Stimulated activated CD4-positive, alpha-beta T cell treated with anti-CD3 and anti-CD28 coated beads, TNF-alpha, amount 100 ng/mL, for 48 hours (primary cell): ENCODE data around the gene NPAT.
"Not testable (repeated sequence)": the region's sequence is repeated elsewhere in the genome, so short reads cannot be mapped to it uniquely, and the experiment has no call there.

Experiments used
- DNase-seq, 3 donors: peaks; one replicate each; pipeline ENCODE4 v3.0.0-alpha.2; 2020; ENCODE audit warnings: low read depth in 3 of 3

NPAT gene

DNA sequence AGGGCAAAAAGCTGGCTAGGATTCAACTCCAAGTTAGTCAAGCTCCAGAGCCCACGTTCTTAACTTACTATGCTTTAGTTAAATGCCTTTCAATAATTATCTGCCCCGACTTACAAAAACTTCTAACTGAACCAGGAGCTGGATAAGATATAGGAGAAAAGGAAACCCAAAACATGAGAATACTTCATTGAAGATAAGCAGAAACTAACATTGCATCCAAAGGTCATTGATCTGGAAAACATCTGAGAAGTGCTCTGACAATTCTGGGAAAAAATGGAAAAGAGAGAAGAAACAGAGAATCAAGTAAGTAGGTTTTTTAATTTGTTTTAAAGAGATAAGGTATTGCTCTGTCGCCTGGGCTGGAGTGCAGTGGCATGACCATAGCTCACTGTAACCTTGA lies 73.9 kb downstream of the NPAT start:
- no peak for DNase-seq

DNA sequence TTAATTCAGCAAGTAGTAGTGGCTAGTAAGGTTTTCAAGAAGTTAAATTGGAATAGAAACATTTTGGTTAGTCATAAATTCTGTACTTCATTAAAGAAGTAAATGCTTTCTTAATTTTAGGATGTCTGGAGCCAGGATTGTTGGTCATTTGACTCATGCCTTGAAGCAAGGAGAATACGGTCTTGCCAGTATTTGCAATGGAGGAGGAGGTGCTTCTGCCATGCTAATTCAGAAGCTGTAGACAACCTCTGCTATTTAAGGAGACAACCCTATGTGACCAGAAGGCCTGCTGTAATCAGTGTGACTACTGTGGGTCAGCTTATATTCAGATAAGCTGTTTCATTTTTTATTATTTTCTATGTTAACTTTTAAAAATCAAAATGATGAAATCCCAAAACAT lies 75.3 kb downstream of the NPAT start:
- DNase-seq, result no peak

DNA sequence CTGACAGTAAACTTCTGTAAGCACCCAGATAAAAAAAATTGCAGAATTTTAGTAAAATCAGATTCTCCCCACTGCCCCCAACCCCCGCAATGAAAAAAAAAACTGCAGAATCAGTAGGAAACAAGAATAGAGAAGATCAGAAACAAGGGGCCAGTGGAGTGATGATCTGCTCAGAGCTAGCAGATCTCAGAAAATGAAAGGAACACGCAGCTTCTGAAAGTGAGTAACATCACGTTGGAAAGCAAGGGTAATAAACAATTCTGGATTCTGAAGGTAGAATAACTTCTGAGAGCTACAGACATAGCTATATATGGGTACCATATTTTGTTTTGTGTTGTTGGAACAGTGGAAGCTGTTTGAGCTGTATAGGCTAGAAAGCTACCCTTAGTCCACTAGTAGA lies 77.8 kb downstream of the NPAT start:
- DNase-seq, result no peak

DNA sequence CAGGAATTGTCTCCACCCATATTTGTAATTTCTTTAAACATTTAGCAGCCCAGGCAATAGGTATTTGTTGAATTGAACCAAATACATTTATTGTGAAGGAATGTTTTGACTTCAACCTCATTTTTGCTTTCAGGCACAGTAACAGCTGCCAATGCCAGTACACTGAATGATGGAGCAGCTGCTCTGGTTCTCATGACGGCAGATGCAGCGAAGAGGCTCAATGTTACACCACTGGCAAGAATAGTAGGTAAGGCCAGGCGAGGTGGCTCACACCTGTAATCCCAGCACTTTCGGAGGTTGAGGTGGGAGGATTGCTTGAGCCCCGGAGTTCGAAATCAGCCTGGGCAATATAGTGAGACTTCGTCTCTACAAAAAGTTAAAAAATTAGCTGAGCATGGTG lies 80.1 kb downstream of the NPAT start:
- DNase-seq, result no peak

DNA sequence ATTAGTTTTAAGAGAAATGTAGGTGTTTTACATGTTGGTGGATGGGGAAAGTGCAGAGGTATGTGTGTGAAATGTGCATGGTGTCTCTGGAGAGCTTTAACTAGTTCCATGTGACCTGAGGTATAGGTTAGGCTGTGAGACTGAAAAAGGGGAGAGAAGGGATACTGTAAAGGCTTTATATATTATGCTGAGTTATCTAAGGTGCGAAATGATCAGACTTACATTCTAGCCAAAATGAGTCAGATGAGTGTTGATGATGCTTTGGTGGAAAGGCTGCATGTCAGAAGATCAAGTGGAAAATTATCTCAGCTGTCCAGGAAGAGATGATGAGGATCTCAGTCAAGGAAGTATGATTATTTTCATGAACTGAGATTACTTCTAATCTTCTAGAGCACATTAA lies 85.2 kb downstream of the NPAT start:
- DNase-seq, result no peak

DNA sequence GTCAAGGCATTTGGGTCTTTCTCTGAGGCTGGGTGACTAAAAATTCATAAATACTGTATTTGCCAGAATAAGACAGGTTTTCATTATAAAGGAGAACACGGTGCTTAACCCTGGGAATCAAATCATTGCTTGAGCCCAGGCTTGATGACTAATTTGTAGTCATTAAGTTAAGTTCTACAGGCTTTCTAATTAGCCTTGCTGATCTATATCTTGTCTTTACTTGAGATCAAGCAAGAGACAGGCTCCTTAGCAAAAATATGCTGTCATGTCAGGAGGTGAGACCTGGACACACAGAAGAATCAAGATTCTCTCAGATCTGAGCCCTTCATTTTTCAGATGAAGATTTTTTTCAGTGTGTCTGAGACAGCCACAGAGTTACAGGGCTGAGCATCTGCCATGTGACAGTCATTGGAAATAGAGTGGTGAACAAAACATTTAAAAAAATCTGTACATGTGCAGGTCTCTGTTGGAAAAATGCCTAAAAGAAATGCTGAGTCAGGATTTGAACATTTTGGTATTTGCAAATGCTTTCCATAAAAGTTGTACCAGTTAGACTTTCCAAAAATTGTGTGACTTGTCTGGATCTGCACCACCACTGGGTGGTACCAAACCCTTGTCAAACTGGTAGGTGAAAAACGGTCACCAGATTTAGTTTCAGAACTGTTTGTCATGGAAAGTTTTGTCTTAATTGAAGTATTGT lies 86.4 kb downstream of the NPAT start:
- no peak for DNase-seq

DNA sequence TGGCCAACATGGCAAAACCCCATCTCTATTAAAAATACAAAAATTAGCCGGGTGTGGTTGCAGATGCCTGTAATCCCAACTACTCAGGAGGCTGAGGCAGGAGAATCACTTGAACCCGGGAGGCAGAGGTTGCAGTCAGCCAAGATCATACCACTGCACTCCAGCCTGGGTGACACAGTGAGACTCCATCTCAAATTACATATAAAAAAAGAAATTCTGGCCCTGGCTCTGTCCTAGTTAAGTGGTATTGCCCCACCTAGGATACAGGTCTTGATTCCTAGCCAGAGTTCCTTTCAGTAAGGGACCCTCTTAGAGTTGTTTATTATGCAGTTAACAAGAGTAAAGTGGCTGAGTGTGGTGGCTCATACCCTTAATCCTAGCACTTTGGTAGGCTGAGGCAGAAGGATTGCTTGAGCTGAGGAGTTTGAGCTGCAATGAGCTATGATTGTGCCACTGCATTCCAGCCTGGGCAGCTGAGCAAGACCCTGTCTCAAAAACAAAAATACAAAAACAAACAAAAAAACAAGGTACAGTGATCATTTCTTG lies 89.4 kb downstream of the NPAT start:
- not testable (repeated sequence) for DNase-seq

DNA sequence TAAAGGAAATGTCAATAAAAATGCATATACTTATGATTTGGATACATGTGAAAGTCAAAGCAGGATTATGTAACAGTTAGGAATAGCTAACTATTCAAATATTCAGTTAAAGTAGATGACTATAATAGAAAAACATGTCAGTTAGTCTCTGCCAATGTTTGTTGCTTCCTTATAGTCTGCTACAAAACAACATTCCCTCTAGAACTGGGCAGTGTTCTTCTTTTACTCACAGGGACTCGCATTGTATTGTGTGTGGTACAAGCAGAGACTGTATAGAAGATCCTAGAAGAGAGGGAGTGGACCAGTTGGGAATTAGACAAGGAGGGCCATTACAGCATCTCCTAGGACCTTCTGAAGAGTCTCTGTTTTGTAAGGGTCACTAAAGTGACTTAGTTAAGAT lies 90.4 kb downstream of the NPAT start:
- no peak for DNase-seq

DNA sequence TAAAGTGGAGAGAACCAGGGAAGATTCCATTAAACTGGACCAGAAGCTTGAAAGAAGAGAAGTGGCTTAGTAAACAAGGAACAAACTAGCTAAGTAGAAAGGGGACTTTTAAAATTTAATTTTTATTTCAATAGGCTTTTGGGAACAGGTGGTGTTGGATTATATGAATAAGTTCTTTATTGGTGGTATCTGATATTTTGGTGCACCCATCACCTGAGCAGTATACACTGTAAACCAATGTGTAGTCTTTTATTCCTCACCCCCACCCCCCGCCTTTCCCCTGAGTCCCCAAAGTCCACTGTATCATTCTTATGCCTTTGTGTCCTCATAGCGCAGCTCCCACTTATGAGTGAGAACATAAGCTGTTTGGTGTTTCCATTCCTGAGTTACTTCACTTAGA lies 93.7 kb downstream of the NPAT start:
- DNase-seq, result no peak

DNA sequence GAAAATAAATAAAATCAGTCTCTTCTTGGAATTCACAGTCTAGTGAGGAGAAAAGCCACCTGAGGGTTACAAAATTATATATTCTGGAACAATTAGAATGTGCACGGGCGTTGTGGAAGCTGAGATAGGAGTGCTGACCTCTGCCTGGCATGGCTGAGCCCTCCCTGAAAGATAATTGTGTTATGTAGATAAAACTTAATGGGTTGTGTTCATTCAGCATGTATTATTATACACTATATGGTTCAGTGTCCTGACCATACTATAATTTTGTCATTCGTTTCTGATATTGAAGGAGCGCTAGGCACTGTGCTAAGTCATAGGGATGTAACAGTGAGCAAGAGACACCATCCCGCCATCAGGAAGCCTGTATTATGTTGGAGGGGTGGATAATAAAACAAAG lies 97.3 kb downstream of the NPAT start:
- no peak for DNase-seq

DNA sequence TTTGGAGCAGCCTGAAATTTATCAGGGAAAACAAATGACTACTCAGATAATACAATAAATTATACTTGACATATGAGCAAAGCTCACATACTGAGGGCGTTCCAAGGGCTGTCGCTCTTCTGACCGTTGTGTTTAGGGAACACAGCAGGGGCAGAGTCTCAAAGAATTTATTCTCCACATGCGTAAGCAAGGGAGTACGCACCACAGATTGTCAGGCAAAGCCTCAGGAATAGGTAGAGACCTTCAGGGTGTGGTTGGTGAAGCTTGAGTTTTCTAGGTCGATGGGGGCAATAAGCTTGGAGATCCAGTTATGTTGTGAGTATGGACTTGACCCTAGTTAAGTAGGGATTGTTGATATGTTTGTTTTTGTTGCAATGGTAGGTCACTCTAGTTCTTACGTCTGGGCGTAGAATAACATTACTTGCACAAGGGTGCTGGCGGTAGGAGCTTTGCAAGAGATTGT lies 100.2 kb downstream of the NPAT start:
- DNase-seq, result no peak

DNA sequence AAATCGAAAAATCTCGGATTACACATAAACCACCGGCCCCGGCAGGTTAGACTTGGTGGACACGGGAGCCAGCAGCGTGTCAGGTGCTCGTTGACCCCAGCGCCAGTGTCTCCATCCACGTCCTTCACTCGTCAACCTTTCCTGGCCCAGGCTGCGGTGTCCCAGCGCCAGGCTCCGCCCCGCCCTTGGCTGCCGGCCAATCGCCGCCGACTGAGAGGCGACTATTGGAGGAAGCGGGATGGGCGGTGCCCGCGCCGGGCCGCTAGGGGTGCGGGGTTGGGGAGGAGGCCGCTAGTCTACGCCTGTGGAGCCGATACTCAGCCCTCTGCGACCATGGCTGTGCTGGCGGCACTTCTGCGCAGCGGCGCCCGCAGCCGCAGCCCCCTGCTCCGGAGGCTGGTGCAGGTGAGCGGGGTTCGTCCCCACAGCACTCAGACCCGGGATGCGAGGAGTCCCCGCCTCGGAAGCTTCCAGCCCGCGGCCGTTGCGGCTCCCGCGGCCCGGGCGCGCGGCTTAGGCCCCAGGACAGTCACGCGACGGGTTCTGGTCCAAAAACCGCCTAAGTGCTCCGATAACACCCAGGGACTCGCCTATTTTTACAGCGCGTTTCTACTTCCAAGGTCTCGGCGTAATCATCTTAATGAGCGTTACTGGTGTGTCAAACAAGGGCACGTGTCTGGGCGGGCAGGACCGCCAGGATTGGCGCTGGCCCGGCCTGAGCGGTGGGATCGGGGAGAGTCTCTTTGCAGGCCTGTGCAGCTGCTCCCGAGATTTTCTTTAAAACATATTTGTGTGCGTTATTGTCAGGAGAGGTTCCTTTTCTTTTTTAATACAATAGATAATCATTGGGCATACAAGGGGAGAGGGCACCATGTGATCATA lies 100.9 kb downstream of the NPAT start, which contains the start of gene ACAT1:
ACAT1 (plus strand) TSS at position 294 of the 882 bp plus-strand sequence; CDS start at position 334, 40 bp downstream.
- DNase-seq, result peak; percentile 92 to 97 (median 96)

DNA sequence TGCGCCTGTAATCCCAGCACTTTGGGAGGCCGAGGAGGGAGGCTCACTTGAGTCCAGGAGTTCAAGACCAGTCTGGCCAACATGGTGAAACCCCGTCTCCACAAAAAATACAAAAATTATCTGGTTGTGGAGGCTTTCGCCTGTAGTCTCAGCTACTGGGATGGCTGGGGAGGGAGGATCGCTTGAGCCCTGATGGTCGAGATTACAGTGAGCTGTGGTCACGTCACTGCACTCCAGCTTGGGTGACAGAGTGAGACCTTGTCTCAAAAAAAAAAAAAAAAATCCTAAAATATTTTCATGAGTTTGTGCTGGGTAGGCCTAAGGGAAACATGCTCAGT lies 101.5 kb downstream of the NPAT start:
- not testable (repeated sequence) for DNase-seq

DNA sequence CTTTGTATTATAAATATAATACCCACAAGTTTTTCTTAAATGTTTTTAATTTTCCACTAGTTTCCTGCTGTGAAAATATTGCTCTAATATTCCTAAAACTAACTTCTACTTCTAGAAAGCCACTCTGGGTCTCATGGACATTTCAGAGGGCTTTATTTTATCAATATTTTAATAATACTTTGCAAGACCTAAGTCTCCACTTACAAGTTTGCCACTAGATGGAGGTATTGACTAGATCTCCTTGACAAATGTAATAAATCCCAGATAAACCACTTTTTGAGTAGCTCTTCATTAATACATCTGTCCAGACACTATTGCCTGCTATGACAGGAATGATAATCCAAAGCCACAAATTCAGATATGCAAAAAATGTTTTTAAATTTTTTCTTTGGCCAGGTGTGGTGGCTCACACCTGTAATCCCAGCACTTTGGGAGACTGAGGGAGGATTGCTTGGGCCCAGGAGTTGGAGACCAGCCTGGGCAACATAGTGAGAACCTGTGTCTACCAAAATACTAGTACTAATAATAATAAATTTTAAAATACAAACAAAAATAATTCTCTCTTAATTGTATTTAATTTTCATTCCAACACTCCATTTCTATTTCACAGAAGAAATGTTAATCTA lies 104.6 kb downstream of the NPAT start:
- DNase-seq, result no peak

DNA sequence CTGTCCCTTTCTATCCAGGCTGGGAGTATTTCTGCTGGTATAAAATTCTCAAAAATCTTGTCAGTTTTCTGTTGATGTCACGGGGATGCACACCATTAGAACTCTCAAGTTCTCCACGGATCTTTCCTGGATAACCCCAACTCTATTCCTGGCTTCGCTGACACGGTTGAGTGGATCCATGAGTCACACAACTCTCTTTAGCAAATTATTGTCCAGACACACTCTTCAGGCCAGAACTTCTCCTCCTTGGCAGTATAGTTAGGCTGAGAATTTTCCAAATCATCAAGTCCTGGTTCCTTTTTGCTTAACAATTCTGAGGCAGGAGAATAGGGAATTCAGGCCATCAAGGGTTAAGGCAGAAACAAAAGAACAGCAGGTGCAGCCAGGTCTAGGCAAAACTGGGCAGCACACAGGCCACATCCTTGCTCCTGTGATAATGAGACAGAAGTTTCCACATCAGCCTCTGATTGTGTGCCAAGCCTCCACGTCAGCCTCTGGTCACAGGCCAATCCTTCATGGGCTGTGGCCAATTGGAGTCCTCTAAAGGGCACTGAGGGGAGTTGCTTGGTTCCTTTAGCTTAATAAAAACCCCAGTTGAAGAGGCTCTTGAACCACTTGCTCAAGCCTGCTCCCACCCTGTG lies 106.8 kb downstream of the NPAT start:
- DNase-seq, result no peak

DNA sequence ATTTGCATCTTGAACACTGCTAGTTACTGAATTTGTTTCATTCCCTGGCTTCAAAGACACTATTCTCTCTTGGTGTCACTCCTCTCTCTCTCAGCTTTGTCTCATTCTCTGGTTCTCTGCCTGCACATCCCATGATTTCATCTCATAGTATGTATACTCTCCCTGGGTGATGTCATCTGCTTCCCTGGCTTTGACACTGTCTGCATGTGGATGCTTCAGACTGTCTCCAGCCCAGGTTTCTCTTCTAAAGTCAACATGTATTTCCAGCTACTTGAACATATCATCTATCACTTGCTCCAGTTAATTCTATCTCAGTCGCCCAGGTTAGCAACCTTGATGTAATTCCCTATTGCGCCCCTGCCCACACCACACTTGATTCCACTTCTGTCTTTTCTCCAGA lies 110.4 kb downstream of the NPAT start:
- no peak for DNase-seq

DNA sequence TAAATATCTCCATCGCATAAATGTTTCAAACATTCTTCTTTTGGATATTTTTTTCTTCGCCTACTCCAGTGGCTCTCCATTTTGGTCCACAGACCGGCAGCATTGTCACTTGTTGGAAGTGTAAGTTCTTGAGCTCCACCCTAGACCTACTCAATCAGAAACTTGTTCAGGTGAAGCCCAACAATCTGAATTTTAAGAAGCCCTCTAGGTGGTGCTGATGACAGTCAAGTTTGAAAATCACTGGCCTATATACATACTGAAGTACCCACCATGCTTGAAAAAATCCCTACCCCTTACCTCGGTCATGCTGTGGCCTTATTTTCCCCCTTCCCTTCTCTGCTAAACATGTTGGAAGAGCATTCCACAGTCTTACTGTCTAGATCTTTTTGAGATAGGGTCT lies 111.3 kb downstream of the NPAT start:
- no peak for DNase-seq
